Motor neuron (in vitro differentiated cells): ENCODE measurements around the gene NTF4. TPM values are rescaled to one million over a fixed set of nuclear protein-coding genes. Genes with fewer than 3 reads are reported as not detected.
"Not testable (repeated sequence)": the region's sequence is repeated elsewhere in the genome, so short reads cannot be mapped to it uniquely, and the experiment has no call there.

Source experiments
- ATAC-seq, 8 experiments: fragments of 200-7000 bp; cut with Tn5 transposase; replicated peaks in 6 of 8; 2 replicates each; pipeline ENCODE4 v1.8.0; 2021; ENCODE audit warnings: mild to moderate bottlenecking in 8 of 8, moderate library complexity in 8 of 8
- H3K27ac ChIP-seq, 2 donors: fragments of 250-450 bp; sonication (Bioruptor Pico); 2 replicates each; pipeline ENCODE4 v1.9.0; 2021; ENCODE audit warnings: antibody characterized with exemption in 2 of 2, mild to moderate bottlenecking in 2 of 2, moderate library complexity in 1 of 2
- H3K4me1 ChIP-seq, 2 donors: fragments of 250-450 bp; sonication (Bioruptor Pico); replicated peaks in 1 of 2; 2 replicates each; pipeline ENCODE4 v1.6.1; 2021; ENCODE audit warnings: antibody characterized with exemption in 2 of 2, mild to moderate bottlenecking in 2 of 2, moderate library complexity in 1 of 2
- H3K4me3 ChIP-seq, 5 donors: fragments of 250-450 bp; sonication (Bioruptor Pico); 2 replicates each; pipeline ENCODE4 v1.9.0; 2021; ENCODE audit warnings: antibody characterized with exemption in 5 of 5, mild to moderate bottlenecking in 5 of 5, moderate library complexity in 4 of 5
- WGBS, 10 experiments: fragments of 450-650 bp; shearing (Covaris generic); methylation state at CpG; one replicate each; pipeline ENCODE4 v1.0.0; 2022; 5-methylcytosine and 5-hydroxymethylcytosine counted together
- in situ Hi-C, 9 experiments: fragments of 400-800 bp; cut with MboI; loops; one replicate each; pipeline ENCODE4 v1.15.0; 2021; ENCODE audit warnings: low sequenced_read_pairs in 9 of 9, low pct_unique_long_range_greater_than_20kb in 2 of 9; ENCODE audit not compliant: unreplicated experiment in 9 of 9
- total RNA-seq, 8 experiments: library from RNA; unstranded; fragments of 300-600 nt; gene quantifications; 2 replicates each; pipeline versions ENCODE4 v1.2.3 to v1.2.4, GENCODE V29; 2022

The NTF4 gene
- total RNA-seq, 8 experiments from 2014 or later = 0.52 to 1.0 TPM; not detected in 6

- Histone ChIP-seq H3K27ac (no peak overlapping the region), H3K4me3 (no peak overlapping the region), H3K4me1 (peaks cover 3 to 14% of the 10 kb centered on the region in 2 donors)
- ATAC-seq = no peak
- 7 to 80% (median 46%) methylated on average over 1 to 15 of the region's 16 CpGs for WGBS, 10 experiments
- in situ Hi-C loops = no loop called here
These were observed 43.4 kb downstream of the NTF4 start for GRCh38 chr19:49020931-49021895.

GRCh38 chr19:49020342-49020741 is 44.3 kb downstream of the NTF4 start:
- in situ Hi-C loops = no loop called here
- Histone ChIP-seq H3K4me1 (peaks cover 3 to 14% of the 10 kb centered on the region in 2 donors), H3K27ac (no peak overlapping the region), H3K4me3 (no peak overlapping the region)
- ATAC-seq = peak in 1 of 8 experiments; percentile 7
- 40 to 92% (median 77%) methylated on average over 2 to 4 of the region's 11 CpGs; no CpG with 5 or more reads in 6 of the 10 experiments for WGBS, 10 experiments

- WGBS, 10 experiments = 20 to 70% methylated on average over 1 to 2 of the region's 41 CpGs; no CpG with 5 or more reads in 8 of the 10 experiments
- in situ Hi-C loops = no loop called here
- no peak overlapping the region for H3K27ac ChIP-seq
- H3K4me3 ChIP-seq = peak overlapping the region in 3 of 5 donors; percentile 19 to 32 (median 26)
- ATAC-seq = peak in 7 of 8 experiments; percentile 4 to 42 (median 26)
- peaks cover 3 to 14% of the 10 kb centered on the region in 2 donors for H3K4me1 ChIP-seq
These were observed 45.2 kb downstream of the NTF4 start for GRCh38 chr19:49019242-49019932.

- H3K27ac ChIP-seq, in situ Hi-C loops, ATAC-seq: not testable (repeated sequence)
- peaks cover 3 to 14% of the 10 kb centered on the region in 2 donors for H3K4me1 ChIP-seq
- 7 to 60% (median 8%) methylated on average over 1 to 9 of the region's 50 CpGs; no CpG with 5 or more reads in 5 of the 10 experiments for WGBS, 10 experiments
- peak overlapping the region in 2 of 5 donors; percentile 31 to 32 for H3K4me3 ChIP-seq
These were observed 46.0 kb downstream of the NTF4 start for GRCh38 chr19:49018388-49019241.

GRCh38 chr19:49017666-49018351 is 46.8 kb downstream of the NTF4 start:
- in situ Hi-C loops = no loop called here
- peaks cover 3 to 14% of the 10 kb centered on the region in 2 donors for H3K4me1 ChIP-seq
- peak; percentile 73 to 87 (median 80) for ATAC-seq
- WGBS, 10 experiments = 0% methylated on average over 2 of the region's 62 CpGs; no CpG with 5 or more reads in 9 of the 10 experiments
- H3K4me3 ChIP-seq = peak overlapping the region; percentile 19 to 31 (median 21)
- no peak overlapping the region for H3K27ac ChIP-seq

- 0 to 100% (median 0%) methylated on average over 1 of the region's 17 CpGs; no CpG with 5 or more reads in 7 of the 10 experiments for WGBS, 10 experiments
- peak in 2 of 8 experiments; percentile 0 to 2 for ATAC-seq
- Histone ChIP-seq H3K4me3 (peak within 1 kb of the TSS; percentile 19 to 31 (median 21)), H3K27ac (no peak within 1 kb of the TSS), H3K4me1 (peaks cover 3 to 14% of the 10 kb centered on the region in 2 donors)
- in situ Hi-C loops = no loop called here
These were observed 47.5 kb downstream of the NTF4 start, which contains the start of gene LHB for GRCh38 chr19:49017041-49017665. TSS of gene LHB (minus strand) at chr19:49017091. CDS start at chr19:49017081, 10 bp downstream.

GRCh38 chr19:49016067-49016839 is 48.4 kb downstream of the NTF4 start:
- Histone ChIP-seq H3K4me1 (peaks cover 3 to 14% of the 10 kb centered on the region in 2 donors), H3K4me3 (no peak overlapping the region), H3K27ac (no peak overlapping the region)
- 96% methylated on average over 5 of the region's 29 CpGs; no CpG with 5 or more reads in 9 of the 10 experiments for WGBS, 10 experiments
- in situ Hi-C loops = no loop called here
- no peak for ATAC-seq

- Histone ChIP-seq H3K4me1 (peaks cover 3 to 14% of the 10 kb centered on the region in 2 donors), H3K27ac (peak overlapping the region in 1 of 2 donors; percentile 54), H3K4me3 (no peak overlapping the region)
- in situ Hi-C loops = no loop called here
- ATAC-seq = no peak
- 60 to 100% (median 91%) methylated on average over 1 to 8 of the region's 18 CpGs; no CpG with 5 or more reads in 2 of the 10 experiments for WGBS, 10 experiments
These were observed 49.8 kb downstream of the NTF4 start for GRCh38 chr19:49014870-49015255.

- Histone ChIP-seq H3K4me3 (no peak overlapping the region), H3K27ac (peak overlapping the region; percentile 54 to 70), H3K4me1 (peaks cover 3 to 14% of the 10 kb centered on the region in 2 donors)
- in situ Hi-C loops = no loop called here
- 80 to 100% (median 92%) methylated on average over 1 to 11 of the region's 32 CpGs; no CpG with 5 or more reads in 4 of the 10 experiments for WGBS, 10 experiments
- peak in 5 of 8 experiments; percentile 13 to 68 (median 62) for ATAC-seq
These were observed 50.3 kb downstream of the NTF4 start for GRCh38 chr19:49014123-49014869.

GRCh38 chr19:49011194-49011593 is 53.4 kb downstream of the NTF4 start:
- no peak for ATAC-seq
- no peak overlapping the region for H3K27ac ChIP-seq
- WGBS, 10 experiments = 50 to 100% (median 88%) methylated on average over 2 to 7 of the region's 17 CpGs; no CpG with 5 or more reads in 4 of the 10 experiments
- H3K4me1 ChIP-seq = no peaks in the 10 kb centered on the region
- H3K4me3 ChIP-seq = no peak overlapping the region
- in situ Hi-C loops = no loop called here
